ENCODE data around the gene AURKA. TPM values are rescaled to one million over a fixed set of nuclear protein-coding genes. Genes with fewer than 3 reads are reported as not detected.
A peak's percentile ranks its signal among the peaks of the same experiment; 100 is the strongest.
"Not testable (repeated sequence)": the region's sequence is repeated elsewhere in the genome, so short reads cannot be mapped to it uniquely, and the experiment has no call there.

The AURKA gene
- total and polyA plus RNA-seq, 8 donors = 0.45 to 27.7 (median 6.9) TPM

DNA sequence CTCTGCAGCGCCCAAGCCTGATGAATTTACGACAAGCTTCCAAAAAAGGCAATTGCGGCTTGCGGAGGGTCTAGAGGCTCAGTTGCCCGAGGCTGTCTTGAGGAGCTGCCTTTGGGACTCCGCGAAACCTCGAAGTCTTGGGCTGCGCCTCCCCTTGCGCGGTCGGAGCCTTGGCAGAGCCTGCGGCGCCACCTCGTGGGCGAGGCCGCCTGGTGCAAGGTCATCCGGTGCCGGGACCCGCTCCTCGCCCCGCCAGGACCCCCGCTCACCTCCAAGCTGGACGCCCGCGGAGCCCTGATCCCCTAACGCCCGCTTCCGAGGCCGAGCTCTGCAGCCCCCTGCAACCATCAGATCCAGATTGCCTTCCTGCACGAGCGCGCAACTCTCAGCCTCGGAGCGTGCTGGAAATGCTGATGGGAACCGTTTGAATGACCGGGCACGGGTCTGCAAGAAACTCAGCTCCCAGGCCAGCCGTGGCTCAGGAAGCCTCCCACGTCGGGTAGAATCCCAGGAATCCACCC is 48.1 kb downstream of the AURKA start:
- intact Hi-C loops (cut with DNase I; ENCODE audit: low total_unique reads) = no loop called here
- Histone ChIP-seq H3K9me3 (no peaks in the 10 kb centered on the region), H3K4me3 (peak overlapping the region; percentile 20 to 40 (median 24)), H3K27ac (no peak overlapping the region), H3K4me1 (peaks cover 0 to 26% (median 20%) of the 10 kb centered on the region in 4 donors), H3K36me3 (no peaks in the 10 kb centered on the region), H3K27me3 (peaks cover 0 to 43% (median 8%) of the 10 kb centered on the region in 3 donors)
- DNase-seq = peak; percentile 51 to 76
- WGBS, 5 donors = 2 to 11% (median 3%) methylated on average over 17 to 41 of the region's 41 CpGs
- TF ChIP-seq, protein P1, sequence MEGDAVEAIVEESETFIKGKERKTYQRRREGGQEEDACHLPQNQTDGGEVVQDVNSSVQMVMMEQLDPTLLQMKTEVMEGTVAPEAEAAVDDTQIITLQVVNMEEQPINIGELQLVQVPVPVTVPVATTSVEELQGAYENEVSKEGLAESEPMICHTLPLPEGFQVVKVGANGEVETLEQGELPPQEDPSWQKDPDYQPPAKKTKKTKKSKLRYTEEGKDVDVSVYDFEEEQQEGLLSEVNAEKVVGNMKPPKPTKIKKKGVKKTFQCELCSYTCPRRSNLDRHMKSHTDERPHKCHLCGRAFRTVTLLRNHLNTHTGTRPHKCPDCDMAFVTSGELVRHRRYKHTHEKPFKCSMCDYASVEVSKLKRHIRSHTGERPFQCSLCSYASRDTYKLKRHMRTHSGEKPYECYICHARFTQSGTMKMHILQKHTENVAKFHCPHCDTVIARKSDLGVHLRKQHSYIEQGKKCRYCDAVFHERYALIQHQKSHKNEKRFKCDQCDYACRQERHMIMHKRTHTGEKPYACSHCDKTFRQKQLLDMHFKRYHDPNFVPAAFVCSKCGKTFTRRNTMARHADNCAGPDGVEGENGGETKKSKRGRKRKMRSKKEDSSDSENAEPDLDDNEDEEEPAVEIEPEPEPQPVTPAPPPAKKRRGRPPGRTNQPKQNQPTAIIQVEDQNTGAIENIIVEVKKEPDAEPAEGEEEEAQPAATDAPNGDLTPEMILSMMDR (IDR thresholded peaks at IDR 0.05) = peak in 5 of 7 experiments; percentile 46 to 75 (median 70)
- TF ChIP-seq EP300 (IDR thresholded peaks at IDR 0.05) = no peak

DNA sequence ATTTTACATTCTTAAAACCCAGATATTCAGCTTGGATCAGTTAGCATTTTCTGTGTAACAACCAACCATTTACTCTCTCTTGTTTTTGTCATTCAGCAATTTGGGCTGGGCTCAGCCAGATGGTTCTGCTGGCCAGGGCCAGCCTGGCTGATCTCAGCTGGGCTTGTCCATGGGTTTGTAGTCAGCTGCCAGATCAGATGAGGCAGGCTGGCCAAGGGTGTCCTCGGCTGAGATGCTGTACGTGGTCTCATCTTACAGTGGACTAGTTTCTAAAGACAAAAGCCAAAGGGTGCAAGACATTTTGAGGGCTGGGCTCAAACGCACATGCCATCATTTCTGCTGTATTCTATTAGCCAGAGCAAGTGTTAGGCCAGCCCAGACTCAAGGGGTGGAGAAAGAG is 49.2 kb downstream of the AURKA start:
- 81 to 91% (median 90%) methylated on average over 3 of the region's 3 CpGs for whole genome bisulfite sequencing, 5 donors
- TF ChIP-seq EP300 (IDR thresholded peaks at IDR 0.05) (no peak), POLR2A (IDR thresholded peaks at IDR 0.05) (no peak), POLR2AphosphoS5 (IDR thresholded peaks at IDR 0.05) (no peak)
- TF ChIP-seq, protein P1 (IDR thresholded peaks at IDR 0.05) = no peak
- Histone ChIP-seq H3K36me3 (no peaks in the 10 kb centered on the region), H3K27ac (no peak overlapping the region), H3K4me3 (no peak overlapping the region), H3K27me3 (peaks cover 0 to 43% (median 8%) of the 10 kb centered on the region in 3 donors), H3K4me1 (peaks cover 0 to 17% (median 15%) of the 10 kb centered on the region in 4 donors), H3K9me3 (no peaks in the 10 kb centered on the region)
- intact Hi-C loops (cut with DNase I; ENCODE audit: low total_unique reads) = no loop called here
- DNase-seq = no peak

DNA sequence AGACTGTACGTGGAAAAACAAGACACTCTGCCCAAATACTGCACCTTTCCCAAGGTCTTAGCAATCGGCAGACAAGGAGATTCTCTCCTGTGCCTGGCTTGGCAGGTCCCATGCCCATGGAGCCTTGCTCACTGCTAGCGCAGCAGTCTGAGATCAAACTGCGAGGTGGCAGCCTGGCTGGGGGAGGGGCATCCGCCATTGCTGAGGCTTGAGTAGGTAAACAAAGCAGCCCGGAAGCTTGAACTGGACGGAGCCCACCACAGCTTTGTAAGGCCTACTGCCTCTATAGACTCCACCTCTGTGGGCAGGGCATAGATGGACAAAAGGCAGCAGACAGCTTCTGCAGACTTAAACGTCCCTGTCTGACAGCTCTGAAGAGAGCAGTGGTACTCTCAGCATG is 55.3 kb downstream of the AURKA start:
- H3K27ac ChIP-seq; H3K9me3 ChIP-seq; H3K4me1 ChIP-seq; H3K27me3 ChIP-seq; DNase-seq; H3K36me3 ChIP-seq; intact Hi-C loops (cut with DNase I; ENCODE audit: low total_unique reads); H3K4me3 ChIP-seq: not testable (repeated sequence)
- 52 to 75% (median 67%) methylated on average over 8 of the region's 8 CpGs for WGBS, 5 donors

DNA sequence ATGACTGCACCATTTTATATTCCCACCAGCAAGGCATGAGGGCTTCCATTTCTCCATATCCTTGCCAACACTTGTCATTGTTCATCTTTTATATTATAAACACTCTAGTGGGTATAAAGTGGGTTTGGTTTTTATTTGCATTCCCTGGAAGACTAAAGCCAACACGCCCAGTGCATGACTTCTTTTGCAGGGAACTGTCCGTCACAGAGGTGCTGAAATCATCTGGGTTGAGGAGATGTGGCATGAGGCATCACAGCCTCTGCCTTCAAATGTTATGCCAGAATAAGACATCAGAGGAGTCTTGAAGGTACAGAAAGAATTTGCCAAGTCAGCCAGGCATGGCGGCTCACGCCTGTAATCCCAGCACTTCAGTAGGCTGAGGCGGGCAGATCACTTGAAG is 63.2 kb downstream of the AURKA start:
- no peaks in the 10 kb centered on the region for H3K4me1 ChIP-seq
- peak in 1 of 2 donors; percentile 65 for DNase-seq
- H3K27me3 ChIP-seq = peaks cover 0 to 11% (median 0%) of the 10 kb centered on the region in 3 donors
- H3K36me3 ChIP-seq = no peaks in the 10 kb centered on the region
- no peak overlapping the region for H3K27ac ChIP-seq
- no peak overlapping the region for H3K4me3 ChIP-seq
- 36 to 54% (median 44%) methylated on average over 5 of the region's 5 CpGs for WGBS, 5 donors
- no peaks in the 10 kb centered on the region for H3K9me3 ChIP-seq
- intact Hi-C loops (cut with DNase I; ENCODE audit: low total_unique reads) = no loop called here
- TF ChIP-seq, protein P1 (IDR thresholded peaks at IDR 0.05) = no peak
- TF ChIP-seq EP300 (IDR thresholded peaks at IDR 0.05) (no peak), POLR2AphosphoS5 (IDR thresholded peaks at IDR 0.05) (no peak), POLR2A (IDR thresholded peaks at IDR 0.05) (no peak)

DNA sequence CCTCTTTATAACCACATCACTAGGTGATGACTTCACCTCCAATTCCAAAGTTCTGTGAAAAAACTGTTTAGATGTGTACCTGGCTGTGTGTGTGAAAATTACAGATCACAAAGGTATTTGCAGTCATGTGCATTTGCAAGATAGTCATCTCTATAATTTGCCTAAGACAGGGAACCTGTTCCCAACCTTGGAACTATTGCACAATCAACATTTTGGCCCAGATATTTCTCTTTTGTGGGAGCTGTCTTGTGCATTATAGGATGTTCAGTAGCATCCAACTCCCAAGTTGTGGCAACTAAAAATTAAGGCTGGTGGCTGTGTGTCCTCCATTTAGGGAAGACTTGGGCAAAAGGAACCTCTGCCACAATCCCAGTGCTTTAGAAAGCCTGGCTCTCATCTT is 67.2 kb downstream of the AURKA start:
- H3K27me3 ChIP-seq = peaks cover 0 to 11% (median 0%) of the 10 kb centered on the region in 3 donors
- H3K9me3 ChIP-seq = no peaks in the 10 kb centered on the region
- H3K4me1 ChIP-seq = no peaks in the 10 kb centered on the region
- intact Hi-C loops (cut with DNase I; ENCODE audit: low total_unique reads) = no loop called here
- no peak overlapping the region for H3K27ac ChIP-seq
- TF ChIP-seq EP300 (IDR thresholded peaks at IDR 0.05) (no peak), POLR2AphosphoS5 (IDR thresholded peaks at IDR 0.05) (no peak), POLR2A (IDR thresholded peaks at IDR 0.05) (no peak)
- TF ChIP-seq, protein P1 (IDR thresholded peaks at IDR 0.05) = no peak
- no peak for DNase-seq
- H3K36me3 ChIP-seq = no peaks in the 10 kb centered on the region
- no peak overlapping the region for H3K4me3 ChIP-seq
